HG03439 (cell line): ENCODE measurements around the gene MYLK.
"Not testable (repeated sequence)": the region's sequence is repeated elsewhere in the genome, so short reads cannot be mapped to it uniquely, and the experiment has no call there.

Experiments
- ATAC-seq: cut with Tn5 transposase; IDR thresholded peaks from one replicate; pipeline ENCODE4 v1.9.1; 2021; ENCODE audit warnings: mild to moderate bottlenecking, moderate library complexity; ENCODE audit not compliant: unreplicated experiment

MYLK gene

DNA sequence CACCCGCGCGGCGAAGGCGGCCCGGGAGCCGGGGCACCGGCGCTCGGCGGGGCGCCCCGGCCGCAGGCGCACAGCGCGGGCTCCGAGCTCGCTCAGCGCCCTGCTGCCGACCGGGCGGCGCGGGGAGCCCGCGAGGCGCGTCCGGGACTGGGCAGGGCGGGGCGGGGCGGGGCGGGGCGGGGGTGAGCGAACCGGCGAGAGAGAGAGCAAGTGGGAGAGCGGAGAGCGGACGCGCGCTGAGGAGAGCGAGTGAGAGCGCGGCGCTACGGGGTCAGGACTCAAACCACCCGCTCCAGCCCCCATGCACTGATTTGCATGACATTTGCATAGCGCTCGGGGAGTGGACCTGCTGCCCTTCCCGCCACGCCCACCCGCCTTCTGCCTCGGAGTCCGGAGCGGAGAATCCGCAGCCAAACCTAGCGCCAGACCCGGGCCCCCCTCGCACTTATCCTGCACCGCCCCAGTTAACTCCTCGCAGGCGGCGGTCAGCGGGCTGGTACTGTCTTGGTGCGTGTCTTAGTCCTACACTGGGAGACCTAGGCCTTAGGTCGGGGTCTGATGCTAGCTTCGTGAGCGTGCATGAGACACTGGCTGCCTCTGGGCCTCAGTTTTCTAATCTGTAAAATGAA lies at the start of gene MYLK:
Gene MYLK (minus strand): TSS at position 130 of the 629 bp plus-strand sequence. CDS start 90,491 bp downstream, outside the sequence.
- no peak for ATAC-seq

DNA sequence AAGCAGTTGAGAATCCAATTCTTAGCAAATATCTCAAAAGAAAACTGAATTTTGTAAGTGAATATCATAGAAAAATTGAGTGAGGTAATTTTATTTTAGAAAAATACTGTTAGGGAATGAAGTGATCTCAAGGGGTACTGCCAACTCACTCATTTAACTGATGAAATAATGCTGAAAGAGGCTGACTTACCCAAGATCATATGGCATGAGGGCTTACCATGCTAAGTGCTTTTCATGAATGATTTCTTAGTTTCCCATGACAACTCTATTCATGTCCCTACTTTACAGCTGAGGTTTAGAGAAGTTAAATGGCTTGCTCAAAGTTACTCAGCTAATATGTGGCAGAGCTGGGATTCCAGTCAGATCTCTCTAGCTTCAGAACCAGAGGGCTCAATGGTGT lies 46.3 kb upstream of the MYLK start:
- no peak for ATAC-seq

GRCh38 chr3:123929325-123929724 lies 45.2 kb upstream of the MYLK start:
- no peak for ATAC-seq

GRCh38 chr3:123926396-123926795 lies 42.3 kb upstream of the MYLK start:
- ATAC-seq: no peak

GRCh38 chr3:123920868-123921267 lies 36.7 kb upstream of the MYLK start:
- ATAC-seq: no peak

DNA sequence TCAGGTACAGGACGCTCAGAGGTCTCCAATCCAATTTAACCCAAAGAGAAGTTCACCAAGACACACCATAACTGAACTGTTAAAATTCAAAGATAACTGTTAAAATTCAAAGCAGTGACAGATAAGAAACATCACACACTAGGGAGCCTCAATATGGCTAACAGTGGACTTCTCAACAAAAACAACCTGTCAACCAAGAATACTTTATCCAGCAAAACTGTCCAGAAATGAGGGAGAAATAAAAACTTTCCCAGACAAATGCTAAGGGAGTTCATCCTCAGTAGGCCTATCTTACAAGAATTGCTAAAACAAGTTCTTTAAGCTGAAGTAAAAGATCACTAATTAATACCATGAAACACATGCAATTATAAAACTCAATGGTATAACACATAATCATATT lies 36.3 kb upstream of the MYLK start:
- no peak for ATAC-seq

- no peak for ATAC-seq
Measured at GRCh38 chr3:123919353-123919752, 35.2 kb upstream of the MYLK start.

DNA sequence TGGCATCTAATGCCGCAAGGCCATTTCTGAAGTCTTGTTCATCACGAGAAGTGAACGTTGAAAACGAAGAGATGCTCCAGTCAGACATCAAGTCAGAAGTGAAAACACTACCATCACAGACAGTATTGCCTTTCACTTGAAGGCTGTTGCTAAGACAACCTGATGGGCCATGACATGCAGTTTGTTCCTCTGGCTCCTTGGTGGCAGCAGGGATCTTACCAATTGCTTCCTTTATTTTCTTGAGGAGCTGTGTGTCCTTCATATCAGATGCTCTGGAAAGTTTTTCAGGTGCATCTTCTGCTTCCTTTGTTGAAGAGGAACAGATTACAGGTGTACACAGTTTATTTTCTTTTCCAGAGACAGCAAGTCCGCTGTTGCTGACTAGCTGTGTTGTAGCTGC lies 30.7 kb upstream of the MYLK start:
- ATAC-seq: no peak

DNA sequence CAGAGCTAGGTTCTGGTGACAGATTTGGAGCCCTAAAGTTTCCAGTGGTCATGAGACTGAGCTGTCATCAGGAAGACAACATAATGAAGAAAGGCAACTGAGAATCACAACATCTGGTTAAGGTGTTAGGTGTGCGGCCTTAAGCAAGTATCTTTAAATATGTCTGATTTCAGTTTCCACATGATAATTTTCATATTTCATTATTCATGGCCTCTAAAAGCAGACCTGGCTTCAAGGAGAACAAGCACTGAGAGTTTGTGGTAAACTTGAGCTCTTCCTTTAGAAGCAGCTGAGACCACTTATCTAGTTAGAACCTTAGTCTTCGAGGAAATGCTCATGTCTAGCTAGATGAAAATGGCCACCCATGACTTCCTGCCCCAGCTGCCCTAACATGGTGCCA lies 25.7 kb upstream of the MYLK start:
- no peak for ATAC-seq

DNA sequence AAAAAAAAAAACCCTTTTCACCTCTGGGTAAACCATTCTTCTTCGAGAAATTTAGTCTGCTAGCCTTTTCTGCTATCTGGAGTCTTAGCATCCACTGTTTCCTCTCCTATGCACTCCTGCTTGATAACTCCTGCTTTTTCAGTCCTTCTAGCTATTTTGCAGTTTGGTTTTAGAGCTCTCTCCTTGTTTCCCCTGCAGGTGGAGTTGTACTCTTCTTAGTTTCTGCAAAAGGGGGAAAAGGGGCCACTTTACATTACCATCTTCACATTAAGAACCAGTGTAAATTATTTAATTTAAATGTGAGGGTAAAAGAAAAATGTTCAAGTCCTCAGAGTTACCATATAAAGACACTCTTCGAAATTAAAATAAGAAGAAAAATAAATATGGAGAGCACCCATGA lies 23.6 kb upstream of the MYLK start:
- ATAC-seq: no peak

GRCh38 chr3:123899300-123899865 lies 15.3 kb upstream of the MYLK start:
- no peak for ATAC-seq

- no peak for ATAC-seq
Measured at GRCh38 chr3:123893012-123893411, 8.9 kb upstream of the MYLK start.

- no peak for ATAC-seq
Measured at GRCh38 chr3:123892195-123892594, 8.1 kb upstream of the MYLK start.

DNA sequence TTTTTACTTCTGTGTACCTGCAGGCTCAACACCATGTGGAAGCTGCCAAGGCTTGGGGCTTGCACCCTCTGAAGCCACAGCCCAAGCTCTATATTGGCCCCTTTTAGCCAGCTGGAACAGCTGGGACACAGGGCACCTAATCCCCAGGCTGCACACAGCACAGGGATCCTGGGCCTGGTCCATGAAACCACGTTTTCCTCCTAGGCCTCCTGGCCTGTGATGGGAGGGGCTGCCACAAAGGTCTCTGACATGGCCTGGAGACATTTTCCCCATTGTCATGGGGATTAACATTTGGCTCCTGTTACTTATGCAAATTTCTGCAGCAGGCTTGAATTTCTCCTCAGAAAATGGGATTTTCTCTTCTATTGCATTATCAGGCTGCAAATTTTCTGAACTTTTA lies 6.9 kb upstream of the MYLK start:
- ATAC-seq: not testable (repeated sequence)

- ATAC-seq: not testable (repeated sequence)
Measured at GRCh38 chr3:123890162-123890561, 6.0 kb upstream of the MYLK start.

DNA sequence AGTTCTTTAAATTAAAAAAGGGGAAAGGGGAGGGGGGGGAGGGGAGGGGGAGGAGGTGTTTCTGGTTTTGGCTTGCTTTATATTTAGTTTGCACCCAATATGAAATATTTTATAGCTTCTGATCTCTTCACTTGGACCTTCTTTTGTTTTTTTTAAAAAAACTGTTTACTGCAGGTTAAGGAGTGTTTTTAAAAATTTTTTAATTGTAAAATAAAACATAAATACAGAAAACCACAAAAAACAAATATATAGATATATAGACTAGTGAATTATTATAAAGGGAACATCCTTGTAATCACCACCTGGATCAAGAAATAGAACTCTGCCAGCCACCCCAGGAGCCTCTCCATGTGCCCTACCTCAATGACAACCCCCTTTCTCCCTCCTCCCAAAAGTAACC lies 861 bp upstream of the MYLK start:
- no peak for ATAC-seq

DNA sequence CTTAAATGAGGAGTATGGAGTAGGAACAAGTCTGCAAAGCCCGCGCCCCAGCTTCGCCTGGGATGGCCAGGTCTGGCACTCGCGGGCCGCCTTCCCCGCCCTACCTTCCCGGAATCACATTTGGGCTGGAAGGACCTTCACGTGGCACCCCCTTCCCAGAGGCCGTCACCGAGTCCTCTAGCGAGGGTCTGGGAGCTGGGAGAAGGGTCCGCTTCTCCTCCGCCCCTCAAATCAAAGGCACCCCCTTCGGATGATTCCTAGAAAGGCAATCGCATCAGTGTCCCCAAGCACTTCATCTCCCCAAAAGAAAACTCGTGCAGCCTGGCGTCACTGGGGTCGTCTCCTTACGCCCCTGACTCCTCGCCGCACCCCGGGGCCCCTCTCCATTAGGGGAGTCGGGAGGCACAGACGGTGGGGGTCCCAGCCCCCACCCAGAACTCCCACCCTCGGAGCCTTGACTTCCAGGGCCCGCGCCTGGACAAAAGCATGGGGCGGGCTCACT lies 380 bp downstream of the MYLK start:
- ATAC-seq: no peak

- no peak for ATAC-seq
Measured at GRCh38 chr3:123883111-123883510, 1.0 kb downstream of the MYLK start.

DNA sequence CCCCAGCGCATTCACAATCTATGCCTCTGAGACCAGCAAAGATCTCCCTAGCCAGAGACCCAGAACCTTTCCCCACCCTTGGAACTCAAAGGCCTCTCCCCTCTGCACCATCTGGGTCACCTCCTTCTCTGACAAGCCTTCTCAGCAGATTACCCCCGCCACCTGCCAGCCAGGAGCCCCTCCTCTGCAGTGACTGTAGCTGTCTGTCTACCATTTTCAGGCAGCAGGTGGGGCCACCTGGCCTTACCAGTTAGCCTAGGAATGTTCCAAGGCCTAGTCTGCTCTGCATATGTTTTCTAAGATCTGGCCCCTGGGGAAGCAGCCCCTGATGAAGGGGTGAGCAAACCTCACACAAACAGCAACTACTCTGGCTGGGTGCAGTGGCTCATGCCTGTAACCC lies 2.4 kb downstream of the MYLK start:
- ATAC-seq: no peak

GRCh38 chr3:123880998-123881561 lies 3.1 kb downstream of the MYLK start:
- no peak for ATAC-seq

DNA sequence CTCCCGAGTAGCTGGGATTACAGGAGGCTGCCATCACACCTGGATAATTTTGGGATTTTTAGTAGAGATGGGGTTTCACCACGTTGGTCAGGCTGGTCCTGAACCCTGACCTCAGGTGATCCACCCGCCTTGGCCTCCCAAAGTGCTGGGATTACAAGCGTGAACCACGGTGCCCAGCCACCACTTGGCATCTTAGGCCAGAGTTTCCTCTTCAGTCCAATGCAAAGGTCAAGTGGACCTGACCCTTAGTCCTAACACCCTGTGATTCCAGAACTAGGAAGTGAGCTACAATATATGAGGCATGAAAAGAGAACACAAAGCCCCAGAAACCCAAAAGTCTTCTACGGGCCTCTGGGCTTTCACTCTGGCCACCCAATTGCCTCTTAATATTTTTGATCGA lies 5.3 kb downstream of the MYLK start:
- ATAC-seq: no peak

DNA sequence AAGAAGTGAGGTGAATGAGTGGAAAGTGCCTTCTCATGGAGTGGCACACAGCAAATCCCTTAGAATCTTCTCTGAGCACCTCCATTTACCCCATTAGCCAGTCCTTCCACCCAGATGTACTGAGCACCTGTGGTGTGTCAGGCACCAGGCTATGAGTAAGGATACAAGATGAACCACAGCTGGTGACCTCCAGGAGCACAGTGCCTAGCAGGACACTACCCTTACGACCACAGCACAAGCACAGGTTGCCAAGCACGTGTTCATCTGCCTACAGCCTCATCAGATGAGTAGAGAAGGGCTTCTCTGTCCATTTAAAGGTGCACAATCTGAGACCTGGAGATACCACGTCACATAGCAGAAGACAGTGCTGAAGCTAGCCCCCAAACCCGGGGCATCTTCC lies 6.2 kb downstream of the MYLK start:
- no peak for ATAC-seq

- no peak for ATAC-seq
Measured at GRCh38 chr3:123877466-123877865, 6.7 kb downstream of the MYLK start.
